Measurements from ENCODE around the gene TMEM236.

DNA sequence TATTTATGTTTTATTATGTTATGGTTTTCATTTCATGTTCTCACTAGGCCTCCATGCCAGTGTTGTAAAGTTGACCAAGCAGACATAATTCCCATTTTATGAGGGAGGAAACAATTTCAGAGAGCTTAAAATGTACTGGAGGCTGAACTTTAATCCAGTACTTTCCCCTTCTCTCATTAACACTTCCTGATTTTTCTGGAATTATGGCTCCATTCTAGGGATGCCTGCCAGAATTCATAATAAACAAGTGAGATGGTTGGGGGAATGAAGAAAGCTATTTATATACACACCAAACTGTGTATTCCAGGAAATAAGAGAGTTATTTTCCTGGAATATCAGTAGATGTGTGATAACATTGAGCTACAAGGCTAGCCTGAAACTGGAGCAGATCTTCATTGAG lies 6.9 kb downstream of the TMEM236 start:
- TF ChIP-seq, protein P1, sequence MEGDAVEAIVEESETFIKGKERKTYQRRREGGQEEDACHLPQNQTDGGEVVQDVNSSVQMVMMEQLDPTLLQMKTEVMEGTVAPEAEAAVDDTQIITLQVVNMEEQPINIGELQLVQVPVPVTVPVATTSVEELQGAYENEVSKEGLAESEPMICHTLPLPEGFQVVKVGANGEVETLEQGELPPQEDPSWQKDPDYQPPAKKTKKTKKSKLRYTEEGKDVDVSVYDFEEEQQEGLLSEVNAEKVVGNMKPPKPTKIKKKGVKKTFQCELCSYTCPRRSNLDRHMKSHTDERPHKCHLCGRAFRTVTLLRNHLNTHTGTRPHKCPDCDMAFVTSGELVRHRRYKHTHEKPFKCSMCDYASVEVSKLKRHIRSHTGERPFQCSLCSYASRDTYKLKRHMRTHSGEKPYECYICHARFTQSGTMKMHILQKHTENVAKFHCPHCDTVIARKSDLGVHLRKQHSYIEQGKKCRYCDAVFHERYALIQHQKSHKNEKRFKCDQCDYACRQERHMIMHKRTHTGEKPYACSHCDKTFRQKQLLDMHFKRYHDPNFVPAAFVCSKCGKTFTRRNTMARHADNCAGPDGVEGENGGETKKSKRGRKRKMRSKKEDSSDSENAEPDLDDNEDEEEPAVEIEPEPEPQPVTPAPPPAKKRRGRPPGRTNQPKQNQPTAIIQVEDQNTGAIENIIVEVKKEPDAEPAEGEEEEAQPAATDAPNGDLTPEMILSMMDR (IDR thresholded peaks at IDR 0.05), result no peak
- TF ChIP-seq POLR2AphosphoS5 (IDR thresholded peaks at IDR 0.05) (no peak), EP300 (IDR thresholded peaks at IDR 0.05) (no peak)
